NCI-H2029 (cell line): ENCODE results near the gene MAP7D3.
"Not testable (repeated sequence)": the region's sequence is repeated elsewhere in the genome, so short reads cannot be mapped to it uniquely, and the experiment has no call there.

Experiments used
- DNase-seq: peaks from one replicate; lab custom pipeline; 2025; lab: John Stamatoyannopoulos, UW

The MAP7D3 gene

GRCh38 chrX:136250191-136251040 lies 784 bp downstream of the MAP7D3 start:
- DNase-seq = no peak

- no peak for DNase-seq
Observed at GRCh38 chrX:136246201-136246600, 5.0 kb downstream of the MAP7D3 start.

GRCh38 chrX:136237849-136238248 lies 13.4 kb downstream of the MAP7D3 start:
- not testable (repeated sequence) for DNase-seq

GRCh38 chrX:136237074-136237473 lies 14.1 kb downstream of the MAP7D3 start:
- DNase-seq = no peak

- DNase-seq = no peak
Observed at GRCh38 chrX:136228839-136229207, 22.4 kb downstream of the MAP7D3 start.

- DNase-seq = no peak
Observed at GRCh38 chrX:136227948-136228838, 23.0 kb downstream of the MAP7D3 start.

- DNase-seq = no peak
Observed at GRCh38 chrX:136227074-136227473, 24.1 kb downstream of the MAP7D3 start.

GRCh38 chrX:136221851-136222513 lies 29.2 kb downstream of the MAP7D3 start:
- no peak for DNase-seq

GRCh38 chrX:136220951-136221350 lies 30.2 kb downstream of the MAP7D3 start:
- DNase-seq = no peak

- DNase-seq = no peak
Observed at GRCh38 chrX:136220540-136220939, 30.7 kb downstream of the MAP7D3 start.

GRCh38 chrX:136219893-136220292 lies 31.3 kb downstream of the MAP7D3 start:
- DNase-seq = no peak

GRCh38 chrX:136215559-136215958 lies 35.6 kb downstream of the MAP7D3 start:
- no peak for DNase-seq

GRCh38 chrX:136214551-136214950 lies 36.6 kb downstream of the MAP7D3 start:
- no peak for DNase-seq

GRCh38 chrX:136212557-136213111 lies 38.6 kb downstream of the MAP7D3 start:
- DNase-seq = no peak

- no peak for DNase-seq
Observed at GRCh38 chrX:136211766-136212556, 39.2 kb downstream of the MAP7D3 start.

- DNase-seq = no peak
Observed at GRCh38 chrX:136210806-136211205, 40.4 kb downstream of the MAP7D3 start.

- no peak for DNase-seq
Observed at GRCh38 chrX:136210243-136210642, 41.0 kb downstream of the MAP7D3 start.

- DNase-seq = no peak
Observed at GRCh38 chrX:136209751-136210150, 41.4 kb downstream of the MAP7D3 start.

- no peak for DNase-seq
Observed at GRCh38 chrX:136209016-136209738, 42.0 kb downstream of the MAP7D3 start.

GRCh38 chrX:136207546-136207945 lies 43.7 kb downstream of the MAP7D3 start:
- no peak for DNase-seq

GRCh38 chrX:136206916-136207315 lies 44.3 kb downstream of the MAP7D3 start:
- no peak for DNase-seq
